Measurements from ENCODE around the gene IAPP.
"Not testable (repeated sequence)": the region's sequence is repeated elsewhere in the genome, so short reads cannot be mapped to it uniquely, and the experiment has no call there.

Gene IAPP

DNA sequence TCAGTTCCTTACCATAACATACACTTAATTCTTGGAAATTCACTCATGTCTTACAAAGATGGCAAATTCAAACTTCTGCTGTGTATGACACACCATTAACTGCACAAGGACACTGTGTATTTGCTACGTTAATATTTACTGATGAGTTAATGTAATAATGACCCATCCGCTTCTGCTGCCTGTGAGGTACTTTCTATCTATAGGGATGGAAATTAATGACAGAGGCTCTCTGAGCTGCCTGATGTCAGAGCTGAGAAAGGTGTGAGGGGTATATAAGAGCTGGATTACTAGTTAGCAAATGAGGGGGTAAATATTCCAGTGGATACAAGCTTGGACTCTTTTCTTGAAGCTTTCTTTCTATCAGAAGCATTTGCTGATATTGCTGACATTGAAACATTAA is at the start of gene IAPP:
Gene IAPP (plus strand): TSS at position 301 of the 400 bp plus-strand sequence. CDS start 450 bp downstream, outside the sequence.
- DNase-seq, result no peak

DNA sequence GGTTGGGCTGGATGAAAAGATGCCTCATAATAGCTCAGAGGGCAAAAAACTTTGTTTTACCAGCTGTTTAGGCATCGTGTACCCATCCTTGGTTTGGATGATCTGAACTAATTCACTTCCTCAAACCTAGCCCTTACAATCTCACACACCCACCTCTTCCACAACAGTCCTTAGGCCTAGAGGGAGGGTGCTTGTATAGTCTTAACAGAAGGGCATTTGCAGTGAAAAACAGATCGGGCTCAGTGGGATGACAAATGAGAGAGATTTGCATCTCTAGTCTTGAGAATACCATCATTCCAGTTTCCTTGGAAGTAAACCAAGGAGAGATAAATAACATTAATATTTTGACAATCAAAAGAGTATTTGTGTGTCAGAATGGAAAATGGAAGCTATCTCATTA is 49.0 kb upstream of the IAPP start:
- DNase-seq, result no peak

DNA sequence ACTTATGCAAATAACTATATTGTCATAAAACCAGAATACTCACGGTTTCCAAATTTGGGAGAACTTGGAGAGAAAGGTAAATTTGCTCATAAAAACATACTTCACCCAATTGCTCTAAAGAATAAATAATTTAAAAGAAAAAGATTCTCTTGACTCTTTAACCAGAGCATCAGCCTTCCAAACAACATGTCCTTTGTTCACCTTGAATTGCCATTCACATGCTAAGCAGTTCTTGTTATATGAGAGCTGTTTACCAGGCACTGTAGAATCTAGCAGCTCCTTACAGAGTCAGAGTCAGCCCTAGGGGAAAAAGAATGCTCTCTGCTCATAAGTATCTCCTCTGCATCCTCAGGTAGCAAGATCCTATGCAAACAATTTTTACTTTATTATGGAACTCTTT is 48.2 kb upstream of the IAPP start:
- DNase-seq, result no peak

DNA sequence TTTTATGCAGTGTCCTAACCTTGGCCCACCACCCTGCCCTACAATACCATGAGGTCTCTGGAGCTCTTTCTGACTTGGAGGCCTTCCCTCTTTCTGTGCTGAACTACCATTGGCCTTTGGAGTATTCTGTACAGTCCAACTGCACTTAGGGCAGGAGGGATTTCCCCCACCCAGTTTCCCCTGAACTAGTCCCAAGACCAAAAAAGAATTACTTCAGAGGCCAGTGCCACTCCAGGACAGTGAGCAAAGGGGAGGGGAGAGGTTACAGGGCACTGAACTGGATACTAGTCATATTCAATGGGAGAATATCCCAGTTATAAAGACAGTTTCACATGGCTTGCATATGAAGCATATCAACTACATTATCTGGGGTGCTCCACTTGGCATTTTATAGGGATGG is 44.1 kb upstream of the IAPP start:
- DNase-seq, result no peak

DNA sequence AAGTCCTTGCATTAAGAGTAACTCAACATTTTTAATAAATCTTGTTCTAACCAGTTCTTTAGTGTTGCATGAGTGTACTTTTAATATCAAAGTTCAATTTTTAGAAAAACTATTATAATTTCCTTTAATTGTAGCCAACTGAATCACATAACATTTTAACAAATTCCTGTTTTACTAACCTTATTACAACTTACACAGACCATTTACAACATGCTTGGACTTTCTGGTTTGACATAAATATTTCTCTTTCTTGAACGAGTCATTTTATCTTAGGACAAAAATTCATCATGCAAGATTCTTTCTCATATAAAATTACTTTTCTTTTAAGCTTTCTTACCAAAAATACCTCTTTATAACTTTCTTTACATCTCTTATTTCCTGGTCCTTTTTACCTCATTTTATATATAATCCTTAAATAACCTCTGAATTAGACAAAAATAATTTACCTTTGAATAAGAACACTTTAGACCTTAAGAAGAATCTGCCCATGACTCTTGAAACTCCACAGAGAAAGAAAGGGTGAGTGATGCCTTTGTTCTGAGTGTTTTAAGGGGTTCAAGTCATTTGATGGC is 41.9 kb upstream of the IAPP start:
- no peak for DNase-seq

DNA sequence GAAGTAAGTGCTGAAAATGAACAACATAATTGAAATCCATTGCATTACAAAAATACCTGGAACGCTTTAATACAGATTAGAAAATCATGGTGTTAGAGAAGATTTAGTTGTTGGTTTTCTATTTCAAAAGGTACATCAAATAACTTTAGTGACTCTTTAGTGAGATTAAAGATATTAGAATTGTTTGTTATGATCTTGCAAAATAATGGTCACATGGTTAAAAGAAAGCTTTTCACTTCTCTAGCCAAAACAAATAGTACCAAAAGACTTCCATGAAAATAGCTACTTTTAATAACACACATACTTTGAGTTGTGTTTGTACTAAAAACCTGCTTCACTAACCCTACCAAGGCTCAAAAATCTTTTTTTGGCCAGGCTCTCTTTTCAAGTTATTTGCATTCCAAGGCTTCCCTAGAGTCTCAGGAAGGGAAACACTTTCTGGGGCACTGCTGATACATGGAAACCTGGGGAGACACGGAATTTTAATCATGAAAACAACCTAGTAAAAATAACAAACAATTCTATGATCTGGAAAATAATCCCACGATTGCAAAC is 37.9 kb upstream of the IAPP start, which contains the start of gene SLCO1A2:
Gene SLCO1A2 (minus strand): TSS at position 147 of the 555 bp plus-strand sequence. CDS start 270 bp downstream, outside the sequence.
- no peak for DNase-seq

DNA sequence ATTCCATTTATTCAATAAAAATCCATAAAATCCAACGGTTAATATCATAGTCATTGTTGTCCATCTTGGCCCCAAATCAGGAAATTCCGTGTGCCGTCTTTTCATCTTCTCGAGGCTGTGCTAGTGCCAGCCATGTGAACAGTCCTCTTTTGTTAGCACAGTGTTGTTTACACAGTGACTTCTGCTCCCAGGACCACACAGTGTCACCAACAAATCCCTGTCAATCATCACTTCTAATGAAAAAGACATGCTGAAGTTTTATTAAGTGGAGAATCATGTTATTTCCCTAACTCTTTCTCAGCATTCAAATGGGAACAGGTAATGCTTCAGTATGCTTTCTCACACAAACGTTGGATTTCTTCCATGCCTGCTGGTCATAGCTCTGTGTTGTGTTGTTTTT is 36.0 kb upstream of the IAPP start:
- DNase-seq, result no peak

DNA sequence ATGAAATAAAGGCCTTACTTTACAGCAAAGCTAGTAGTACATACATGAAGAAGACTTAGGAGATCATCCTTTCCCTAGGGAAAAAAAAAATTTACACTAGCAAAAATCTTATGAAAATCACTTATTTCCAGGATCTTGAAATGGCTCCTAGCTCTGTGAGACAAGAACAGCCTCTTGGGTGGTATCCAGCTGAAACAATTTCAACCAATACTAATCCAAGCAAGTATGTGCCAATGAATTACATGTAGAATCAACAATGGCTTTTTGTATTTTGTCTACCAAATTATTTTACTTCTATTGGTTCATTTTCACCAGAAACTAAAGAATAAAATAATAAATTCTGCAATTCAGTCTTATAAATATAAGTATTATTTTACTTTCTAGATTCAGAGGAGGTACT is 35.2 kb upstream of the IAPP start:
- DNase-seq, result no peak

DNA sequence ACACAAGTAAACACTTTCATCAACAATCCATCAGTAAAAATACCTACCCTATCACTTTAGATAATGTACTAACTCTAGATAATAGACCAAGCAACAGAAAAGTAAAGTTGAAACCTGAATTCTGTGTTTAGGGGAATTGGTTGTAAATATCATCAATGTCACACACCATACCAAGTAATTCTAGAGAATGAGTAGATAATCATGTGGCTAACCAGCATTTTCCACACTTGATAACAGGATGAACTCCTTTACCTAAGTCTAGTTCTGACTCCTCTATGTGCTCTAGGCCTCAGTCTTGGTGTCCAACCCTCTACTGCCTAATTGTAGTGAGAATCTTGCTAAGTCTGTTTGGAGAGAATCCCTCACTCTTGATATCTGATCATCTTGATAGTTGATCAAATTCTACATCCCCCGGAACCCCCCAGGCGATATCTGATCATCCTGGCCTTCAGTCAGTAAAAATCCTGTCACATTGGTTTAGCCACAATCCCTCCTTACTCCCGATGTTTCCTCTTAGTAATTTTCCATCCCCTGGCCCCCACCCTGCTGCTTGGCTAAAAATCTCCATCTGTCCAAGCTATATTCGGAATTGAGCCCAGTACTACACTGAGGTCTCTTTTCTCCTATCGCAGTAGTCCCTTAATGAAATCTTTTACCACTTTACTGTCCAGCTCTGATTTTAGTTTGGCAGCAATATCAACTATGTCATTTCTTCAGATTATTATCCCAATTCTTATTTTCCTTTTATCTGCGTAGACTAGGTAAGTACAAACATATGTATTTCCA is 34.5 kb upstream of the IAPP start:
- no peak for DNase-seq

DNA sequence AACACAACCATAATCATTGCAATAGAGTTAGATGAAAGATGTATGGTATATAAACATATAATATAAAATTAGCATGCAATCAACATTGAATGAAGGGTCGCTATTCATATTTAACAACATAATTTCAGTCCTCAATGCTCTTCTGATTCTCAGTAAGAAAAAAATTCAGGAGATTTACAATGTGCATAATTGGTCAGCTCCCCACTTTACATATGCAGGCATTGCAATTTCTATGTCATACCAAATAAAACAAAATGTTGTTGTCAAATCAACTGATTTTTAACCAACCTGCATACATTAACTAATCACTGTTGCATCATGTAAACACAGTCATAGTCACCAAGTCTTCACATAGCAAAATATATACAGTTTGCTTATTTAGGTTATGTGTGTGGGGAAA is 32.8 kb upstream of the IAPP start:
- no peak for DNase-seq

DNA sequence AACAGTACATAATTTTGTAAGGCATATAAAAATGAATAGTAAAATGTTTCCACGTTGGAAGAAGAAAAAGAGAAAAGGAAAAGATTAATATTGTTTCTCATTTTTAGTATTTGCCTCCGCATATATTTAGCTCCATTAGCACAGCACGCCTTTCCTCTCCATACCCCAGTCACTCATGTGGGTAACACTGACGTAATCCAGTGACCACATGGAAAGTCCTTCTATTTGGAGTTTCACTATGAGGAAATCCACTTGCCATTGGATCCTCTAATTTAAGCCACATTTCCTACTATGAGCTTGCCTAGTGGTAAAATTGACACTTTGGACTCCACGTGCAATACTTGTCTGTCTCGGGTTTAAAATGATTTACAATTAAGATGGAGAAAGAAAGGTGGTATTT is 32.3 kb upstream of the IAPP start:
- no peak for DNase-seq

DNA sequence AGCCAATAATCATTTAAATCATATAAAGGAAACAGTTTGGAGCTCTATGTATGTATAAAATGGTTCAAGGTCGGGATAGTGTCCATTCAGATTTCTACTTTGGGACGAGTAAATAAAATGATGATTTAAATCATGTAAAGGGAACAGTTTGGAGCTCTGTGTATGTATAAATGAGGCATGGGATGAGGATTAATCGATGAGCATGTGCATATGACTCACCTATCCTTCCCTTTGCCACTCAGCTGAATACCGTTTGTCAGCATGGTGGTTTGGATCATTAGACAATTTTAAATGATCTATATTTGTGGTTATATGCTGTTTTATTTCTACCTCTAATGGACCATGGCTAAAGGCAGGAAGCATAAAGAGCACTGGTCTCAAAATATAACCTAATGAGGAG is 30.9 kb upstream of the IAPP start:
- DNase-seq, result no peak

DNA sequence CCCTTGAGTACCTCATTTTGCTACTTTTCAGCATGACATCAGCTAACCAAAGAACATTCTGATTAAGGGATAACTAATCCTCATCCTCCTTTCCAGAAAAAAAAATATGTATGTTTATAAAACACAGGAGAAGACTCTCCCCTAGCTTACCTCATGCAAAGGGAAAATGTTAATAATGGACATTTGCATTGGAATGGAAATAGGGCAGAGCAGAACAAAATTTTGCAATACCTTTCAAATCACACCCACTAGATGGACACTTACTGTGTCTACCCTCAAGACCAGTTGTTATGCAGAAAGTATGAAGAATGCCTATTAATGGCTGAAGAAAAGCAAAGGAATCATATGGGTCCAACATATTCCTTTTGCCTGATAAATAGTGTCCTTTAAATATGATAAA is 29.1 kb upstream of the IAPP start:
- no peak for DNase-seq

DNA sequence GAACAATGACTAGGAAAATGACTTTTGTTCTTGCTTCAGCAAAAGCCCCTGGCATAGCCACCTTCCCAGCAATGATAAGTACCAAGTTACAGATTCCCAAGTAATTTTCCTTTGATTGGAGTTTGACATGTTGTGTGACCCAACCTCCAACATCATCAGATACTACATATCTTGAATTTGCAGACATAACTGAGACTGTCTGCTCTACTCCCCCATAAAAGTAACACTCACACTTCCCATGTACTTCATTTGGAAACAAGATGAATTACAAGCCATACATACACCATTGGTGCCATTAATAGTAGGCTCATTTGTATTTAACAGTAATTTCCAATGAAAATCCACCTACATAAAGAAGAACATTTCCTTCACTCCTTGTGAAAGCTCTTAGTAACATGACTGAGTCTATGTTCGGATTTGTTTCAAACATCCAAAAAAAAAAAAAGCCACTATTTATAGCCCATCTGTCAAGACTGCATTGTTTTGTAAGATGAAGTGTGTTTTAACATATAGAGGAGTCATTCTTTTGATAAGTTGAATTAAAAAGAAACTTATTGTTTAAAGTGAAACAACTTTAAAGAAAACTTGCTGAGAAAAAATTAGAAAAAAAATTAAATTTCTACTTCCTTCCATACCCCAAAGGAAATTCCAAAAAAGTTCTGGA is 26.0 kb upstream of the IAPP start:
- DNase-seq, result no peak

DNA sequence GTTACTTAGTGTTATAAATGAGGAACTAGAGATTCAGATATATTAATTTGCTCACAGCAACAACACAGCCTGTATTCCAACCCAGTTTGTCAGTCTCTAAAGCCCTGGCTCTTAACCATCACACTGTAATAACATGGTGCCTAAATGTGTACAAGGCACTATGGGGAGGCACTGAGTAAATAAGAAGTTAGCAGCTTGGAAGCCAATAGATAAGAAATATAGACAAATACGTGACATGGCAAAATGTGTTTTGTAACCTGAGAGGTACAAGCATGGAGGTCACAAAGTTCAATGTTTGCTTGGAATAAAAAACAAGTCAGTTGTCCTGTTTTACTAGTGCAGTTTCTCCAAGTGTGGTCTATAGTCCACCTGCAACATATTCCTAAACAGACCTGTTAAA is 21.7 kb upstream of the IAPP start:
- no peak for DNase-seq

DNA sequence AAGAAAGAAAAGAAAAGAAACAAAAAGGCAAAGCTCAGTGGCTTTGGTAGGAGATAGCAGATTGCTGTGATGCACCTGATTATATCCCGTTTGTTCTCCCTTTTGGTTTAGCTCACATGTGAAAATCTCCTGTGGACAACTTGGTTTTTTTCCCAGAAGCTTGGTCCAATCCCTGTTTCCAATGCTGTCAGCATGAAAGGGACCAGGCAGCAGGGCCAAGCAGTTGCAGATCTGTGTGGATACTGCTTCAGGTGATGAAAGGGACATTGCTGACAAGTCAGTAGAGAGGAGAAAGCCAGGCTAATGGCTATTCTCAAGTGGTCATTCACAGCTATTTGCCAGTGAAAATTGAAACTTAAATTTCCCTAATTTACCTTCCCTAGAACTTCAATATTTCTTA is 19.2 kb upstream of the IAPP start:
- DNase-seq, result no peak

DNA sequence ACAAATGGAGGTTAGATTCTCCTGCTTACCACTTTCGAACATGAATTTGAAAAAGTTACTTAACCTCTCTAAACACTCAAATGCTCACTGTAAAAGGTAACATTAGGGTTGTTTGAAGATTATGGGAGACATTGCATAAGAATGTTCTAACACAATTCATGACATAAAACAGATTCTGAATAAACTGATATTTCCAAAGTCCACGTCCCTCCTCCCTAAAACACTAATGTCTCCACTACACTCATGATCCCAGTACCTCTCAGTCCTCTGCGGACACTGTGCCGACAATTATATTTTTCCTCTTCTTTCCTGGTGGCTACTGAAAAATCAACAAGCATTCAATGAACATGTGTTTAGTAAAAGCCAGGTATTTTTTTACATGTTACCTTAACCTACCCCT is 18.8 kb upstream of the IAPP start:
- no peak for DNase-seq

DNA sequence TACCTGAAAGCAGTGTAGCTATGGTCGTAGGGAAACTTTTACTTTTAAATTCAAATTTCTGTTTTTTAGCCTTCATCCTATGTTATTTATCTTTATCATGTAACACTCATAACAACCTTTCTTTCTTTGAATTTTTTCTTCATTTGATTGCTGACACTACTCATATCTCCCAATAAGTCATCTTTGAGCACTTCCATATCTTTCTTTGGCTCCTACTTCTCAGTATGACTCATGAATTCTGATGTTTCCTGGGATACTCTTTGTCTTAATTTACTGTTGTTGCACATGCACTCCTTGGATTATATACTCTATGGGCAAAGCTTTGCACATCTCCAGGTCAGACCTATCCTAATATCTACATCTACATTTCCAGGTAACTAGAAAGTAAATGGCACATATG is 18.1 kb upstream of the IAPP start:
- no peak for DNase-seq

DNA sequence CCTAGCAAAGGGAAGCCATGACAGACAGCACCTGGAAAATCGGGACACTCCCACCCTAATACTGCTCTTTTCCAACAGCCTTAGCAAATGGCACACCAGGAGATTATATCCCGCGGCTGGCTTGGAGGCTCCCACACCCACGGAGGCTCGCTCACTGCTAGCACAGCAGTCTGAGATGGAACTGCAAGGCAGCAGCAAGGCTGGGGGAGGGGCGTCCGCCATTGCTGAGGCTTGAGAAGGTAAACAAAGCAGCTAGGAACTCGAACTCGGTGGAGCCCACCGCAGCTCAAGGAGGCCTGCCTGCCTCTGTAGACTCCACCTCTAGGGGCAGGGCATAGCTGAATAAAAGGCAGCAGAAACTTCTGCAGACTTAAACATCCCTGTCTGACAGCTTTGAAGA is 12.1 kb upstream of the IAPP start:
- DNase-seq, result not testable (repeated sequence)

DNA sequence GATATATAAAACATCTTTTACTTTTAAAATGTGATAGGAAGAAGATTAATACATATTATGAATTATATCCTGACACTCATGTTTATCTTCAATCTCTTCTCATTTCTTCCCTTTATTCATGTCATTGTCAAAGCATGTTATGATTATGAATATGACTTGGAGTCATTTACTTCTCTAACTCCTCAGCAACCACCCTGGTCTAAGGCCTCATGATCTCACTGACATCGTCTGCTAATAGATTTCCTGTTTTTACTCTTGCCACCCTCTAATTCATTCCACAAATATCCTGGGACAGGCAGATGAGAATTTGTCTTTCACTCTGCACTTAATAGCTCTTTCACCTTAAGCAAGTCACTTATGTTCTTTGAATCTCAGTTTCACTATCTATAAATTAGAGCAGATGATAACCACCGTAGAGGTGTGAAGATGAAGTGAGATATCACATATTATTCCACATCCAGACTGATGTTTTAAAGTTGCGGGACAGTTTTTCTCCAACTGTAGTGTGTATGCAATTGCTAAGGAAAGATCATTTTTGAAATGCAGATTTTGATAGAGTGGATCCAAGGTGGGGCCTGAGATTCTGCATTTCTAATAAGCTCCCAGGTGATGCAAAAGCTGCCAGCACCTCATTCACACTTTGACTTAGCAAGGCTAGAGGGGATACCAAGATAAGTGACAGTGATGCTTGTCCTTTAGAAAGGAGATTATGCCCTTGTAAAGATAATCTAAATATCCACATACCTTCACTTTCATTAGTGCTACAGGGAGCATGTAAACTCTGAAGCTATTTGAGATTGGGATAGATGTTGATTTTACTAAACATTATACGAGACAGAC is 3.3 kb upstream of the IAPP start:
- no peak for DNase-seq

DNA sequence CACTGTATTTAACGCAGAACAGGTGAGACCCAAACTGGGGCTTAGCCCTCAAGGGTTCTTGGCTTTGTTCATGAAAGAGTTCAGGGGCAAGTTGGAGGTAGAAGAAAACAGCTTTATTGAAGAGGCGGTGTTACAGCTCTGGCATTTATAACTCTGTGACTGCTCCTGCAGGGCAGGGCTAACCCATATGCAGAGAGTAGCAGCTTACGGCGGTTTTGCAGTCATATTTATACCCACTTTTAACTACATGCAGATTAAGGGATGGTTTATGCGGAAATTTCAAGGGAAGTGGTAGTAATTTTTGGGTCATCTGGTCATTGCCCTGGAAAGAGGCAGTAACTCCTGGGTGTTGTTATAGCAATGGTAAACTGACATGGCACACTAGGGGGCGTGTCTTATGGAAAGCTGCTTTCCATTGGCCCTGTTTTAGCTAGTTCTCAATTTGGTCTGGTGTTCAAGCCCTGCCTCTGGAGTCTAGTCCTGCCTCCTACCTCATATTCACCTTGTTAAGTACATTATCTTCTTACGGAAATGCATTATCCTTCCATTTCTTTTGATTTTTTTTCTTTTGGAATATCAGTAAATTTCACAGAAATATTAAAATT is 1.8 kb upstream of the IAPP start:
- DNase-seq, result no peak

DNA sequence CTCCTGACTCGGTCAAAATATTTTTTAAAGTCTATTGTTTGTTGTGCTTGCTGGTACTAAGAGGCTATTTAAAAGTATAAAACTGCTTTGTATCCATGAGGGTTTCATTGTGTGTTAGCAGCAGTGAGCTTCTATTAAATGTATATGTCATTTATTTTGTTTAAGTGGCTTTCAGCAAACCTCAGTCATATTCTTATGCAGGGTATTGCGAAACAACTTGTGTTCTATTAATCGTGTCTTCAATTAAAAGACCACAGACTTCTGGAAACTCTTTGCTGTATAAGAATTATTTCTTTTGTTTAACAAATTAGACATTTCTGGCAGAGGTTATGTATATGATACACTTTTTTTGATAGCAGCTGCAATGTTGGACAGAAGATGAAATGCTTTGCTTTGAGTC is 6.5 kb downstream of the IAPP start:
- DNase-seq, result no peak

DNA sequence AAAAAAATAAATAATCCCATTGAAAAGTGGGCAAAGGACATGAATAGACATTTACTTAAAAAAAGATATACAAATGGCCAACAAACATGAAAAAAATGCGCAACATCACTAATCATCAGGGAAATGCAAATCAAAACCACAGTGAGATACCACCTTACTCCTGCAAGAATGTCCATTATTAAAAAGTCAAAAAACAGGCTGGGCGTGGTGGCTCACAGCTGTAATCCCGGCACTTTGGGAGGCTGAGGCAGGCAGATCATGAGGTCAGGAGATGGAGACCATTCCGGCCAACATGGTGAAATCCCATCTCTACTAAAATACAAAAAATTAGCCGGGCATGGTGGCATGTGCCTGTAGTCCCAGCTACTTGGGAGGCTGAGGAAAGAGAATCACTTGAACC is 8.6 kb downstream of the IAPP start:
- DNase-seq, result not testable (repeated sequence)
